H1 (cell line): ENCODE data around the gene EEF2K. TPM values are rescaled to one million over a fixed set of nuclear protein-coding genes. Genes with fewer than 3 reads are reported as not detected.

Experiments used
- BACH1 ChIP-seq: IDR thresholded peaks from 2 replicates; pipeline ENCODE4 v1.6.1; 2012; ENCODE audit warnings: low read length, improper control_type of control experiment
- BCL11A ChIP-seq, 2 experiments: IDR thresholded peaks; one replicate each; pipeline ENCODE4 v1.6.1; 2011; ENCODE audit warnings: low read depth in 2 of 2, low read length in 2 of 2, mild to moderate bottlenecking in 2 of 2
- CHD7 ChIP-seq: fragments of 300-600 bp; sonication (generic); IDR thresholded peaks from 2 replicates; pipeline ENCODE4 v1.7.1; 2012; ENCODE audit warnings: low read length, moderate library complexity, mild to moderate bottlenecking, inconsistent platforms; ENCODE audit not compliant: insufficient replicate concordance
- FOSL1 ChIP-seq: IDR thresholded peaks from 2 replicates; pipeline ENCODE4 v1.6.1; 2011; ENCODE audit warnings: mild to moderate bottlenecking, low read depth, low read length, moderate library complexity; ENCODE audit not compliant: insufficient read depth
- NANOG ChIP-seq: IDR thresholded peaks from 2 replicates; pipeline ENCODE4 v1.6.1; 2011; ENCODE audit warnings: low read length, low read depth, mild to moderate bottlenecking, inconsistent platforms; ENCODE audit not compliant: insufficient read depth, poor library complexity, severe bottlenecking
- NRF1 ChIP-seq: IDR thresholded peaks from 2 replicates; pipeline ENCODE4 v1.6.1; 2011; ENCODE audit warnings: mild to moderate bottlenecking, low read depth, low read length, improper control_type of control experiment
- SIN3A ChIP-seq, 2 experiments: IDR thresholded peaks in 1 of 2; conservative IDR thresholded peaks in 1 of 2; 2 replicates each; pipeline ENCODE4 v1.6.1; 2011 to 2012; ENCODE audit warnings: low read length in 2 of 2, improper control_type of control experiment in 1 of 2, low read depth in 1 of 2, mild to moderate bottlenecking in 1 of 2
- SIRT6 ChIP-seq: IDR thresholded peaks from one replicate; pipeline ENCODE4 v1.7.1; 2012; ENCODE audit warnings: low read length, inconsistent platforms
- TBP ChIP-seq: IDR thresholded peaks from 2 replicates; pipeline ENCODE4 v1.6.1; 2011; ENCODE audit warnings: low read depth, low read length, improper control_type of control experiment
- polyA plus RNA-seq, 7 experiments: library from polyadenylated mRNA; depleted of rRNA in 3 of 7; stranded (reverse) in 5 of 7; unstranded in 2 of 7; fragments of >200 nt in 5 of 7; fragments of 200-250 nt in 2 of 7; gene quantifications; 1 replicate in 5 of 7; 2 replicates in 1 of 7; 4 replicates in 1 of 7; pipeline versions ENCODE4 v1.2.1 to v1.2.3, GENCODE V29; 2011 to 2013; ENCODE audit warnings: missing spikeins in 2 of 7, mixed read lengths in 2 of 7
- total RNA-seq: library from RNA; stranded (reverse); fragmentation: NEBNext Ultra II Directional; extraction: Animal tissue kit (Norgen Biotek cat#: 25700); gene quantifications from 2 replicates; pipeline ENCODE4 v1.2.1, GENCODE V29; 2021

The EEF2K gene
- total and polyA plus RNA-seq, 2 of the 8 experiments (the other 6 are each of a cell fraction or from before 2014, with no cell fraction given), result 14.9 to 30.2 TPM

GRCh38 chr16:22195695-22196558, 10.2 kb upstream of the EEF2K start (continued):
- no peak for TF ChIP-seq CHD7
- TF ChIP-seq BCL11A (IDR thresholded peaks at IDR 0.05; ENCODE audit: low read depth in 2 of 2, low read length in 2 of 2), result no peak
- no peak for TF ChIP-seq FOSL1
- no peak for TF ChIP-seq NANOG
- TF ChIP-seq SIN3A (conservative IDR thresholded peaks at IDR 0.05 in 1 of 2, IDR thresholded peaks at IDR 0.05 in 1 of 2; ENCODE audit: low read depth in 1 of 2, low read length in 2 of 2), result 0 out of 4 replicates have a peak, but pooled peaks of 1 of the 2 experiments have one; percentile 55
- peak; percentile 79 for TF ChIP-seq BACH1
- TF ChIP-seq NRF1, result peak; percentile 57; the same call in 1 of the 2 replicates
- peak; percentile 100 for TF ChIP-seq TBP
- TF ChIP-seq SIRT6, result no peak
